ENCODE measurements around the gene AP4E1. TPM values are rescaled to one million over a fixed set of nuclear protein-coding genes. Genes with fewer than 3 reads are reported as not detected.

Gene AP4E1
- total and polyA plus RNA-seq, 2 of the 4 experiments (the other 2 are of a cell fraction), result 3.1 to 6.8 TPM

DNA sequence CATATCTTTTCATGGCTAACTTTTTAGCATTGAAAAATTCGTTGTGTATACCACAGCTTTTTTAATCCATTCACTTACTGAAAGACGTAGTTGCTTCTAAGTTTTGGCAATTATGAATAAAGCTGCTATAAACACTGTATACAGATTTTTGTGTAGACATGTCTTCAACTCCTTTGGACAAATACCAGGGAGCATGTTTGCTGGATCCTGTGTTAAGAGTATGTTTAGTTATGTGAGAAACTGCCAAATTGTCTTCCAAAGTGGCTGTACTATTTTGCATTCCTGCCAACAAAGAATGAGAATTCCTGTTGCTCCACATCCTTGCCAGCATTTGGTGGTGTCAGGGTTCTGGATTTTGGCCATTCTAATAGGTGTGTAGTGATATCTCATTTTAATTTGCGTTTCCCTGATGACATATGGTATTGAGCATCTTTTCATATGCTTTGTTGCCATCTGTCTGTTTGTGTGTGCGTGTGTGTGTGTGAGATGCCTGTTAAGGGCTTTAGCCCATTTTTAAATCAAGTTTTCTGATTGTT, 98.7 kb downstream of the AP4E1 start:
- CTCF ChIA-PET, result no interaction called here
- Histone ChIP-seq H2BK5ac (ENCODE audit: low read depth, low read length, poor library complexity, severe bottlenecking) (no peak overlapping the region), H3K23ac (ENCODE audit: low read depth, low read length) (no peak overlapping the region), H3K18ac (ENCODE audit: low read depth, low read length) (no peak overlapping the region), H3K27ac (ENCODE audit: insufficient read depth, low read length) (no peak overlapping the region), H3K4me1 (ENCODE audit: control insufficient read depth, insufficient read depth, low read length) (peaks cover 1% of the 10 kb centered on the region; the same call in 1 of the 2 replicates), H3K9ac (ENCODE audit: low read depth, low read length) (no peak overlapping the region), H2BK20ac (ENCODE audit: low read depth, low read length) (no peak overlapping the region), H3K9me3 (ENCODE audit: control insufficient read depth, insufficient read depth, low read length) (no peaks in the 10 kb centered on the region), H2BK120ac (ENCODE audit: low read depth, low read length) (no peak overlapping the region), H4K5ac (ENCODE audit: low read depth, low read length) (no peak overlapping the region), H2AK5ac (ENCODE audit: low read depth, low read length) (no peak overlapping the region), H3K27me3 (ENCODE audit: control insufficient read depth, insufficient read depth, low read length) (no peaks in the 10 kb centered on the region), H3K56ac (ENCODE audit: extremely low read depth, insufficient read depth, low read length) (no peak overlapping the region), H4K8ac (ENCODE audit: low read depth in 2 of 2, low read length in 2 of 2) (no peak overlapping the region), H2AK9ac (replicated peaks; ENCODE audit: low read depth, low read length, poor library complexity) (no peak overlapping the region), H4K91ac (ENCODE audit: insufficient read depth, low read depth, low read length) (no peak overlapping the region), H4K20me1 (ENCODE audit: insufficient read depth, low read length) (no peaks in the 10 kb centered on the region), H3K36me3 (ENCODE audit: control insufficient read depth, insufficient read depth, low read length) (peaks cover 8% of the 10 kb centered on the region), H3K4ac (ENCODE audit: low read depth, low read length) (no peak overlapping the region), H3K14ac (replicated peaks; ENCODE audit: low read depth, low read length) (no peak overlapping the region), H3K9me1 (ENCODE audit: insufficient read depth, low read length) (peaks cover 4% of the 10 kb centered on the region; the same call in 1 of the 2 replicates), H3K4me2 (ENCODE audit: low read depth, low read length) (no peak overlapping the region), H3K4me3 (ENCODE audit: insufficient read depth, low read depth, low read length) (no peak overlapping the region), H3K79me1 (ENCODE audit: low read depth in 1 of 2, low read length in 2 of 2) (no peaks in the 10 kb centered on the region), H2AFZ (replicated peaks; ENCODE audit: low read length, poor library complexity) (no peak overlapping the region), H2BK15ac (ENCODE audit: low read depth, low read length) (no peak overlapping the region)
- no CpG with 5 or more reads among the region's 4 CpGs for WGBS, 2 experiments (ENCODE audit: extremely low coverage in 2 of 2, insufficient read length in 1 of 2)
- no peak for ATAC-seq (ENCODE audit: low read depth)
- no peak for DNase-seq
- TF ChIP-seq POLR2A (IDR thresholded peaks at IDR 0.05; ENCODE audit: low read depth, low read length) (no peak), MAZ (IDR thresholded peaks at IDR 0.05; ENCODE audit: borderline replicate concordance, low read depth, low read length) (no peak), SMC3 (IDR thresholded peaks at IDR 0.05; ENCODE audit: low read depth, low read length) (no peak), RAD21 (IDR thresholded peaks at IDR 0.05; ENCODE audit: low read length) (no peak), RCOR1 (IDR thresholded peaks at IDR 0.05; ENCODE audit: insufficient replicate concordance, low read length) (no peak), FOS (IDR thresholded peaks at IDR 0.05; ENCODE audit: low read depth, low read length) (no peak), CHD1 (IDR thresholded peaks at IDR 0.05; ENCODE audit: low read depth, low read length) (no peak), CEBPB (IDR thresholded peaks at IDR 0.05; ENCODE audit: low read depth, low read length) (no peak), BHLHE40 (IDR thresholded peaks at IDR 0.05; ENCODE audit: low read depth, low read length) (no peak), MAFK (IDR thresholded peaks at IDR 0.05; ENCODE audit: low read depth, low read length) (no peak), NFE2L2 (IDR thresholded peaks at IDR 0.05; ENCODE audit: low read depth, low read length) (no peak), MXI1 (IDR thresholded peaks at IDR 0.05; ENCODE audit: borderline replicate concordance, low read depth, low read length) (no peak), RFX5 (IDR thresholded peaks at IDR 0.05; ENCODE audit: low read depth, low read length) (no peak)
- TF ChIP-seq, protein P1, sequence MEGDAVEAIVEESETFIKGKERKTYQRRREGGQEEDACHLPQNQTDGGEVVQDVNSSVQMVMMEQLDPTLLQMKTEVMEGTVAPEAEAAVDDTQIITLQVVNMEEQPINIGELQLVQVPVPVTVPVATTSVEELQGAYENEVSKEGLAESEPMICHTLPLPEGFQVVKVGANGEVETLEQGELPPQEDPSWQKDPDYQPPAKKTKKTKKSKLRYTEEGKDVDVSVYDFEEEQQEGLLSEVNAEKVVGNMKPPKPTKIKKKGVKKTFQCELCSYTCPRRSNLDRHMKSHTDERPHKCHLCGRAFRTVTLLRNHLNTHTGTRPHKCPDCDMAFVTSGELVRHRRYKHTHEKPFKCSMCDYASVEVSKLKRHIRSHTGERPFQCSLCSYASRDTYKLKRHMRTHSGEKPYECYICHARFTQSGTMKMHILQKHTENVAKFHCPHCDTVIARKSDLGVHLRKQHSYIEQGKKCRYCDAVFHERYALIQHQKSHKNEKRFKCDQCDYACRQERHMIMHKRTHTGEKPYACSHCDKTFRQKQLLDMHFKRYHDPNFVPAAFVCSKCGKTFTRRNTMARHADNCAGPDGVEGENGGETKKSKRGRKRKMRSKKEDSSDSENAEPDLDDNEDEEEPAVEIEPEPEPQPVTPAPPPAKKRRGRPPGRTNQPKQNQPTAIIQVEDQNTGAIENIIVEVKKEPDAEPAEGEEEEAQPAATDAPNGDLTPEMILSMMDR (conservative IDR thresholded peaks at IDR 0.05; ENCODE audit: low read depth, low read length), result no peak
- TF ChIP-seq, protein P2, sequence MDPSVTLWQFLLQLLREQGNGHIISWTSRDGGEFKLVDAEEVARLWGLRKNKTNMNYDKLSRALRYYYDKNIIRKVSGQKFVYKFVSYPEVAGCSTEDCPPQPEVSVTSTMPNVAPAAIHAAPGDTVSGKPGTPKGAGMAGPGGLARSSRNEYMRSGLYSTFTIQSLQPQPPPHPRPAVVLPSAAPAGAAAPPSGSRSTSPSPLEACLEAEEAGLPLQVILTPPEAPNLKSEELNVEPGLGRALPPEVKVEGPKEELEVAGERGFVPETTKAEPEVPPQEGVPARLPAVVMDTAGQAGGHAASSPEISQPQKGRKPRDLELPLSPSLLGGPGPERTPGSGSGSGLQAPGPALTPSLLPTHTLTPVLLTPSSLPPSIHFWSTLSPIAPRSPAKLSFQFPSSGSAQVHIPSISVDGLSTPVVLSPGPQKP (IDR thresholded peaks at IDR 0.05; ENCODE audit: borderline replicate concordance, low read depth, low read length), result no peak
- TF ChIP-seq, protein P3, sequence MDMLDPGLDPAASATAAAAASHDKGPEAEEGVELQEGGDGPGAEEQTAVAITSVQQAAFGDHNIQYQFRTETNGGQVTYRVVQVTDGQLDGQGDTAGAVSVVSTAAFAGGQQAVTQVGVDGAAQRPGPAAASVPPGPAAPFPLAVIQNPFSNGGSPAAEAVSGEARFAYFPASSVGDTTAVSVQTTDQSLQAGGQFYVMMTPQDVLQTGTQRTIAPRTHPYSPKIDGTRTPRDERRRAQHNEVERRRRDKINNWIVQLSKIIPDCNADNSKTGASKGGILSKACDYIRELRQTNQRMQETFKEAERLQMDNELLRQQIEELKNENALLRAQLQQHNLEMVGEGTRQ (IDR thresholded peaks at IDR 0.05; ENCODE audit: low read depth, low read length), result no peak
- BruUV-seq (replicated peaks), result no TSS peak
- POLR2A ChIA-PET (ENCODE audit: unreplicated experiment), result no interaction called here
- dilution Hi-C loops (cut with HindIII; ENCODE audit: low sequenced_read_pairs, unreplicated experiment) (no loop called here), in situ Hi-C loops (cut with MboI; ENCODE audit: low sequenced_read_pairs) (no loop called here), intact Hi-C loops (cut with micrococcal nuclease) (no loop called here)

All from IMR-90 (cell line).